ENCODE measurements around the gene SPEM1.

- TF ChIP-seq CTCF (IDR thresholded peaks at IDR 0.05): no peak
- TF ChIP-seq POLR2A (IDR thresholded peaks at IDR 0.05): no peak
These were observed 15.8 kb downstream of the SPEM1 start for GRCh38 chr17:7435676-7436555.
